CD1c-positive myeloid dendritic cell (primary cell): ENCODE measurements around the gene MYO1G.
"Not testable (repeated sequence)": the region's sequence is repeated elsewhere in the genome, so short reads cannot be mapped to it uniquely, and the experiment has no call there.

Experiments
- DNase-seq: peaks from one replicate; pipeline ENCODE4 v3.0.0-alpha.2; 2016; ENCODE audit errors: extremely low spot score

Gene MYO1G

GRCh38 chr7:44978511-44979366, at the start of gene MYO1G:
Gene MYO1G, minus strand, starts transcription at chr7:44979015. Its CDS starts 54 bp downstream, at chr7:44978961.
- DNase-seq, result peak; percentile 84

GRCh38 chr7:45028138-45028919, 49.5 kb upstream of the MYO1G start:
- DNase-seq, result peak; percentile 41

- DNase-seq, result no peak
These were observed 48.9 kb upstream of the MYO1G start for GRCh38 chr7:45027774-45028114.

- peak; percentile 79 for DNase-seq
These were observed 48.4 kb upstream of the MYO1G start for GRCh38 chr7:45026984-45027773.

- DNase-seq, result no peak
These were observed 47.2 kb upstream of the MYO1G start for GRCh38 chr7:45026013-45026412.

GRCh38 chr7:45025473-45025872, 46.7 kb upstream of the MYO1G start:
- not testable (repeated sequence) for DNase-seq

GRCh38 chr7:45024126-45024744, 45.4 kb upstream of the MYO1G start:
- DNase-seq, result no peak

GRCh38 chr7:45021604-45022296, 42.9 kb upstream of the MYO1G start:
- no peak for DNase-seq

GRCh38 chr7:45020915-45021314, 42.1 kb upstream of the MYO1G start:
- no peak for DNase-seq

- DNase-seq, result no peak
These were observed 38.4 kb upstream of the MYO1G start for GRCh38 chr7:45017253-45017652.

- DNase-seq, result no peak
These were observed 36.5 kb upstream of the MYO1G start for GRCh38 chr7:45015313-45015712.

GRCh38 chr7:45013465-45013967, 34.7 kb upstream of the MYO1G start:
- DNase-seq, result no peak

- DNase-seq, result no peak
These were observed 28.9 kb upstream of the MYO1G start for GRCh38 chr7:45007571-45008328.

- no peak for DNase-seq
These were observed 28.3 kb upstream of the MYO1G start for GRCh38 chr7:45007106-45007505.

- no peak for DNase-seq
These were observed 25.0 kb upstream of the MYO1G start for GRCh38 chr7:45003789-45004188.

GRCh38 chr7:45001826-45002225, 23.0 kb upstream of the MYO1G start:
- no peak for DNase-seq

GRCh38 chr7:45001138-45001694, 22.4 kb upstream of the MYO1G start:
- peak; percentile 48 for DNase-seq

GRCh38 chr7:45000093-45001032, 21.5 kb upstream of the MYO1G start, which contains the start of gene CCM2:
Gene CCM2, plus strand, starts transcription at chr7:45000201. Its CDS starts 133 bp downstream, at chr7:45000334.
- peak; percentile 67 for DNase-seq
